8988T (cell line): ENCODE measurements around the gene NCK1.
"Not testable (repeated sequence)": the region's sequence is repeated elsewhere in the genome, so short reads cannot be mapped to it uniquely, and the experiment has no call there.

Source experiments
- DNase-seq: peaks from one replicate; pipeline ENCODE4 v3.0.0; 2011

NCK1 gene

GRCh38 chr3:136954251-136954650 lies 92.2 kb downstream of the NCK1 start:
- no peak for DNase-seq

GRCh38 chr3:136954980-136955780 lies 93.2 kb downstream of the NCK1 start:
- no peak for DNase-seq

- DNase-seq, result no peak
Measured at GRCh38 chr3:136955813-136956212, 93.8 kb downstream of the NCK1 start.

GRCh38 chr3:136956971-136957370 lies 95.0 kb downstream of the NCK1 start:
- no peak for DNase-seq

GRCh38 chr3:136957751-136958288 lies 95.8 kb downstream of the NCK1 start, which contains the start of gene IL20RB:
Gene IL20RB (plus strand): TSS chr3:136957983. CDS start chr3:136958114, 131 bp downstream.
- DNase-seq, result no peak

GRCh38 chr3:136958939-136959338 lies 96.9 kb downstream of the NCK1 start:
- no peak for DNase-seq

GRCh38 chr3:136959599-136959998 lies 97.6 kb downstream of the NCK1 start:
- no peak for DNase-seq

- DNase-seq, result no peak
Measured at GRCh38 chr3:136960838-136961836, 99.1 kb downstream of the NCK1 start.

- DNase-seq, result no peak
Measured at GRCh38 chr3:136962927-136963326, 100.9 kb downstream of the NCK1 start.

- DNase-seq, result not testable (repeated sequence)
Measured at GRCh38 chr3:136969539-136969938, 107.5 kb downstream of the NCK1 start.

- no peak for DNase-seq
Measured at GRCh38 chr3:136973352-136973751, 111.3 kb downstream of the NCK1 start.

GRCh38 chr3:136974670-136975069 lies 112.7 kb downstream of the NCK1 start:
- no peak for DNase-seq

GRCh38 chr3:136979204-136979603 lies 117.2 kb downstream of the NCK1 start:
- DNase-seq, result no peak

- DNase-seq, result no peak
Measured at GRCh38 chr3:136979684-136980083, 117.7 kb downstream of the NCK1 start.

GRCh38 chr3:136982033-136982432 lies 120.0 kb downstream of the NCK1 start:
- DNase-seq, result no peak

GRCh38 chr3:136982520-136983138 lies 120.6 kb downstream of the NCK1 start:
- no peak for DNase-seq

- no peak for DNase-seq
Measured at GRCh38 chr3:136984837-136985236, 122.8 kb downstream of the NCK1 start.

- not testable (repeated sequence) for DNase-seq
Measured at GRCh38 chr3:136987398-136987980, 125.5 kb downstream of the NCK1 start.

- no peak for DNase-seq
Measured at GRCh38 chr3:136988651-136989050, 126.6 kb downstream of the NCK1 start.

- DNase-seq, result no peak
Measured at GRCh38 chr3:136989781-136990524, 127.9 kb downstream of the NCK1 start.

- no peak for DNase-seq
Measured at GRCh38 chr3:136990826-136991225, 128.8 kb downstream of the NCK1 start.

- DNase-seq, result no peak
Measured at GRCh38 chr3:136992115-136992514, 130.1 kb downstream of the NCK1 start.
